ENCODE results near the gene CDH23. TPM values are rescaled to one million over a fixed set of nuclear protein-coding genes. Genes with fewer than 3 reads are reported as not detected.

Gene CDH23
- total RNA-seq, 2 donors from 2014 or later = 1.4 to 1.6 TPM

DNA sequence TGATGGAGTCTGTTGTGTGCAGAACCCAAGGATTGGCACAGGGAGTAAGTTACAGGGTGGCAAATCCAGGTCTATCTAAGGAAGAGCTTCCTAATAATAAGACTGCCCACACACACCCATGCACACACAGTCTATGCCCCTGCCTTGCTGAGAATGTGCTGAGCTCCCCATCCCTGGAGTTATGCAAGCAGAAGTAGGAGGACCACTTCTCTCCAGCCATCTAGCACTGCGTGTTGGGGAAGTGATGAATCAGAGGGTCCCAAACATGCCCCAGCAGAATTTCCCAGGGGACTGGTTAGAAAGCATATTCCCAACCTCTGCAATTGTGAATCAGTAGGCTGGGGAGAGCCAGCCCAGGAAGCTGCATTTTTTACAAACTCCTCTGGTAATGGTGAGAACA lies 117.2 kb downstream of the CDH23 start:
- Histone ChIP-seq H3K9me3 (no peaks in the 10 kb centered on the region), H3K36me3 (no peaks in the 10 kb centered on the region), H3K27ac (no peak overlapping the region), H3K4me3 (no peak overlapping the region), H3K27me3 (no peaks in the 10 kb centered on the region), H3K4me1 (no peaks in the 10 kb centered on the region), H3K9ac (ENCODE audit: low read depth in 2 of 2, low read length in 2 of 2) (no peak overlapping the region)
- DNase-seq = no peak
- intact Hi-C loops (cut with DNase I) = no loop called here
- TF ChIP-seq, protein P1, sequence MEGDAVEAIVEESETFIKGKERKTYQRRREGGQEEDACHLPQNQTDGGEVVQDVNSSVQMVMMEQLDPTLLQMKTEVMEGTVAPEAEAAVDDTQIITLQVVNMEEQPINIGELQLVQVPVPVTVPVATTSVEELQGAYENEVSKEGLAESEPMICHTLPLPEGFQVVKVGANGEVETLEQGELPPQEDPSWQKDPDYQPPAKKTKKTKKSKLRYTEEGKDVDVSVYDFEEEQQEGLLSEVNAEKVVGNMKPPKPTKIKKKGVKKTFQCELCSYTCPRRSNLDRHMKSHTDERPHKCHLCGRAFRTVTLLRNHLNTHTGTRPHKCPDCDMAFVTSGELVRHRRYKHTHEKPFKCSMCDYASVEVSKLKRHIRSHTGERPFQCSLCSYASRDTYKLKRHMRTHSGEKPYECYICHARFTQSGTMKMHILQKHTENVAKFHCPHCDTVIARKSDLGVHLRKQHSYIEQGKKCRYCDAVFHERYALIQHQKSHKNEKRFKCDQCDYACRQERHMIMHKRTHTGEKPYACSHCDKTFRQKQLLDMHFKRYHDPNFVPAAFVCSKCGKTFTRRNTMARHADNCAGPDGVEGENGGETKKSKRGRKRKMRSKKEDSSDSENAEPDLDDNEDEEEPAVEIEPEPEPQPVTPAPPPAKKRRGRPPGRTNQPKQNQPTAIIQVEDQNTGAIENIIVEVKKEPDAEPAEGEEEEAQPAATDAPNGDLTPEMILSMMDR (IDR thresholded peaks at IDR 0.05) = no peak

DNA sequence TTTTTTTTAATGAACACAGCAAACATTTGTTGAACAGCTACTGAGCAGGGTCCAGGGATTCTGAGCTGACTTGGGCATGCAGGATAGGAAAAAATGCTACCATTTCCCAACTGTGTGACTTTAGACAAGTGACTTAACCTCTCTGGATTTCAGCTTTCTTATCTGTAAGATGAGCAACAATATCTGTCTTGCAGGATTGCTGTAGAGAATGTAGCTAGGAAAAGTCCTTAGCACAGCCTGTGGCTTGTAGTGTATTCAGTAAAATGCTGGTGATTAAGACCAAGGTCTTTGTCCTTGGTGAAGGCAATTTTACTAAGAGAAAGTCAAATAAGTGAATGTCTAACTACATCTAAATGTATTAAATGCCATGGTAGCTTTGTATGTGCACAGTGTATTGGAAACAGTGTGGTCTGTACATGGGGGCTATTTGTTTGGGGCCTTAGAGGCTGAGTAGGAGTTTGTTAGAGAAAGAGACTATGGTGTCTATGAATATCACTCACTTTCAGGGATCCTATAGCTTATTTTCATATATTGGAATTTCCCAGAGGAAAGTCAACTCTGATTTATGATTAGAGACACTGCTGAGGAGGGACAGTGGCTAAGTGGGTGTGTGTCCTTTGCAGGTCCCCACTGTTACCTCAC lies 118.9 kb downstream of the CDH23 start:
- no peak for DNase-seq
- intact Hi-C loops (cut with DNase I) = no loop called here

DNA sequence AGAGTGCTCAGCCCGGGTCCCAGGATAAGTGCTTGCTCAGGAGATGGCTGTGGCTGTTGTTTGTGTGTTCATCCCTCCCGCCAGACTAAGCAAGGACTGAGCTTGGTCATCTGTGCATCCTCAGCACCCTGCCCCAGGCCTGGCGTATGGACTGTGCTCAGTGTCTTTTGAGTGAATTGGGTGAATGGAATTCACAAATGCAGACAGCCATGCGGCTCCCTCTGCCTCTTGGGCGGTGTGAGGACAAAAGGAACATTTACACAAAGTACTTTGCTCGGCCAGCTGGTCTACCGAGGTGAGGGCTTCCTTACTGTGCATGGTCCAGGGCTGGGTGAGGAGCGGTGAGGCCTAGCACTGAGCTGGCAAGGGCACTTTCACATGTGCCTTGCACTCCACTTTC lies 120.2 kb downstream of the CDH23 start:
- H3K9ac ChIP-seq (ENCODE audit: low read depth in 2 of 2, low read length in 2 of 2) = no peak overlapping the region
- DNase-seq = no peak
- H3K36me3 ChIP-seq = no peaks in the 10 kb centered on the region
- no peaks in the 10 kb centered on the region for H3K27me3 ChIP-seq
- TF ChIP-seq, protein P1 (IDR thresholded peaks at IDR 0.05) = no peak
- H3K4me3 ChIP-seq = no peak overlapping the region
- H3K27ac ChIP-seq = no peak overlapping the region
- intact Hi-C loops (cut with DNase I) = no loop called here
- no peaks in the 10 kb centered on the region for H3K9me3 ChIP-seq
- no peaks in the 10 kb centered on the region for H3K4me1 ChIP-seq

More for the DNA sequence above, 118.9 kb downstream of the CDH23 start:
- H3K4me1 ChIP-seq = no peaks in the 10 kb centered on the region
- no peaks in the 10 kb centered on the region for H3K27me3 ChIP-seq
- TF ChIP-seq, protein P1 (IDR thresholded peaks at IDR 0.05) = no peak
- no peak overlapping the region for H3K9ac ChIP-seq (ENCODE audit: low read depth in 2 of 2, low read length in 2 of 2)
- H3K4me3 ChIP-seq = no peak overlapping the region
- no peaks in the 10 kb centered on the region for H3K36me3 ChIP-seq
- H3K27ac ChIP-seq = no peak overlapping the region
- H3K9me3 ChIP-seq = no peaks in the 10 kb centered on the region

DNA sequence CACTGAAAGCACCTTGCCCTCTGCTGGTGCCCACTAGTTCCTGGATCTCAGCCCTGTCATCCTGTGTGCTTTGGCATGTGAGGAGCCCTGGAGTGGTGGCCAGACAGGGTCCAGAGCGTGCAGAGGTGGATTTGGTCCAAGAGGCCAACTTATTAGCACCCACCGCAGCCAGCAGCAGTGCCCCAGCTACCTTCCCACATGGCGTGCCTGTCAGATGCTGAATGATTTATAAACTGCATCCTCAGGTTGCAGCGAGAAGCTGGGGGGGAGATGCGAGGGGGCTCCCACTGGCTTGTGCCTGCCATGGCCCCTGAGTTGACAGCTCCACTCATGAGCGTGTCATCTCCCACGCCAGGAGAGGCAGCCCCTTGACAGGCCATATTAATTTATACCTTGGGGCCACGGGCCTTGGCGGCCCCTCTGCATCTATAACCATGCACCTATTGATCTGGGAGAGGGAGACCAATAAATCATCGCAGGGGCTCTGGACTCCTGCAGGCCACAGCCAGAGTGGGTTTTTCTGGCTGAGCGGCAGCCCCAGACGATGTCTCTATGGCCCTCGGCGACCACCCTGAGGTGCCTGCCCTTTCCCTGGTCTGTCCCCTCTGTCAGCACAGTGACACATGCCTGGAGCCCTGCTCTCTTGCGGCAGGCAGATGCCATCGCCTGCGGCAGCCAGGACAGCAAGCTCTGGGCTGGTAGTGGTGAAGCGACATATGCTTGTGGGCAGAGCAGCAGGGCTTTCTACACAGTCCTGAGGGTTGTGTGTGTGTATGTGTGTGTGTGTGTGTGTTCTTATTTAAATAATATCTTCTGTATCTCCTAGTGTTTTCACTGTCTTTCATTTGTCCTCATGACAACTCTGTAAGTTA lies 120.8 kb downstream of the CDH23 start:
- Histone ChIP-seq H3K36me3 (no peaks in the 10 kb centered on the region), H3K9me3 (no peaks in the 10 kb centered on the region), H3K4me3 (no peak overlapping the region), H3K4me1 (no peaks in the 10 kb centered on the region), H3K9ac (ENCODE audit: low read depth in 2 of 2, low read length in 2 of 2) (no peak overlapping the region), H3K27me3 (no peaks in the 10 kb centered on the region), H3K27ac (no peak overlapping the region)
- TF ChIP-seq, protein P1 (IDR thresholded peaks at IDR 0.05) = no peak
- DNase-seq = no peak
- intact Hi-C loops (cut with DNase I) = no loop called here

DNA sequence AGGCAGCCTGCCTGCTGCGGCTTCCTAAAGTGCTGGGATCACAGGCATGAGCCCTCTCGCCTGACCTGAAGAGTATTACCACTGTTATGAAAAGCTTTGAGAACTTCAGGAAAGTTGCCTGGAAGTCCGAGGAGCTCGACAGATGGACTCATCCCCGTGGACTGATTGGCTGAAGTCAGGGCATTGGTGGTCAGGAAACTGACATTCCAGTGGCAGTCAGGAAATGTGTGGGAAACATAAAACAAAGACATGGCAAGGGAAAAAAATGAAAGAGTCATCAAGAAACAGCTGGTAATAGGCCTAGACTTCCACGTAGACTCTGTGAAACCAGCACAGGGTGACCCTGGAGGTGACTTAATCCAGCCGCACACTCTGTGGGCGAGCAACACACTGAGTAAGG lies 123.3 kb downstream of the CDH23 start:
- intact Hi-C loops (cut with DNase I) = no loop called here
- TF ChIP-seq, protein P1 (IDR thresholded peaks at IDR 0.05) = no peak
- Histone ChIP-seq H3K4me1 (no peaks in the 10 kb centered on the region), H3K27ac (no peak overlapping the region), H3K9me3 (no peaks in the 10 kb centered on the region), H3K36me3 (no peaks in the 10 kb centered on the region), H3K27me3 (no peaks in the 10 kb centered on the region), H3K9ac (ENCODE audit: low read depth in 2 of 2, low read length in 2 of 2) (no peak overlapping the region), H3K4me3 (no peak overlapping the region)
- no peak for DNase-seq

Data from colonic mucosa (tissue), 4 donors.